Measurements from ENCODE around the gene PALMD. TPM values are rescaled to one million over a fixed set of nuclear protein-coding genes. Genes with fewer than 3 reads are reported as not detected.

Gene PALMD
- total RNA-seq, 1 experiment from 2014 or later = 19.2 TPM

DNA sequence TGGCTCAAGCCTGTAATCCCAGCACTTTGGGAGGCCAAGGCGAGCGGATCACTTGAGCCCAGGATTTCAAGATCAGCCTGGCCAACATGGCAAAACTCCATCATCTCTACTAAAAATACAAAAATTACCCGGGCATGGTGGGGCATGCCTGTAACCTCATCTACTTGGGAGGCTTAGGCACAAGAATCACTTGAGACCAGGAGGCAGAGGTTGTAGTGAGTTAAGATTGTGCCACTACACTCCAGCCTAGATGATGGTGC lies 12.0 kb downstream of the PALMD start:
- DNase-seq = no peak
- H3K9me3 Mint-ChIP-seq (ENCODE audit: low read depth, unreplicated experiment) = no peaks in the 10 kb centered on the region
- H3K27me3 Mint-ChIP-seq (ENCODE audit: unreplicated experiment) = no peaks in the 10 kb centered on the region
- peaks cover 10% of the 10 kb centered on the region for H3K4me1 Mint-ChIP-seq (ENCODE audit: low read depth, unreplicated experiment)
- no peak for TF ChIP-seq CTCF (IDR thresholded peaks at IDR 0.05; ENCODE audit: unreplicated experiment)
- CTCF ChIA-PET = no interaction called here
- peaks cover 5% of the 10 kb centered on the region for H3K36me3 Mint-ChIP-seq (ENCODE audit: insufficient read depth, unreplicated experiment)
- intact Hi-C loops (cut with micrococcal nuclease; ENCODE audit: unreplicated experiment) = no loop called here
- no peak overlapping the region for H3K4me3 Mint-ChIP-seq (ENCODE audit: low read depth, unreplicated experiment)
- no peak overlapping the region for H3K27ac Mint-ChIP-seq (ENCODE audit: unreplicated experiment)
- no TSS peak for BruUV-seq (replicated peaks)

DNA sequence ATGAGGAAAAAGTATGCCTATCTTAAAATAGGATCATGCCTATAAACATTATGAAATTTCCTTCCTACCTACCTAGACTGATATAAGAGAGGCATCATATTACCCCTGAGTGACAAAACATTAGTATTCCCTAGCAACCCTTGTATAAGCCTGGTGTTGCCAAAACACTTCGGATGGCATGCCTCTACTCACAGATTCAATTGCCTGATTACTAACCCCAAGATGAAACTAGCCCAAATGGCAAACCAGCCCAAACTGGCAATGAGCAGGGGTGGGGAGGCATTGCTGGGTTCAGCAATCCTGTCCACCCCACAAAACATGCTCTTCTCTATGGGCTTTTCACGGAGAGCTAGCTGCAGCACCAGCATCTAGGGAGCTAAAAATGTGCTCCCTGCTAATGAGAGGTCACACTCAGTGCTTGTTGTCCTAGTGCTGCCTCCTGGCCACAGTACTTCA lies 13.9 kb downstream of the PALMD start:
- no TSS peak for BruUV-seq (replicated peaks)
- intact Hi-C loops (cut with micrococcal nuclease; ENCODE audit: unreplicated experiment) = loop anchor here (1.0 kb wide), 1 partner anchor 12 kb away; no protein-coding TSS in a partner anchor
- TF ChIP-seq CTCF (IDR thresholded peaks at IDR 0.05; ENCODE audit: unreplicated experiment) = no peak
- H3K9me3 Mint-ChIP-seq (ENCODE audit: low read depth, unreplicated experiment) = no peaks in the 10 kb centered on the region
- H3K27ac Mint-ChIP-seq (ENCODE audit: unreplicated experiment) = peak overlapping the region; percentile 92
- CTCF ChIA-PET = interaction anchor here (1.5 kb wide), 1 partner anchor 12 kb away, joined by 5 read pairs; no protein-coding TSS in a partner anchor
- peaks cover 10% of the 10 kb centered on the region for H3K4me1 Mint-ChIP-seq (ENCODE audit: low read depth, unreplicated experiment)
- H3K4me3 Mint-ChIP-seq (ENCODE audit: low read depth, unreplicated experiment) = peak overlapping the region; percentile 46
- H3K36me3 Mint-ChIP-seq (ENCODE audit: insufficient read depth, unreplicated experiment) = peaks cover 5% of the 10 kb centered on the region
- DNase-seq = peak; percentile 52
- no peaks in the 10 kb centered on the region for H3K27me3 Mint-ChIP-seq (ENCODE audit: unreplicated experiment)

GRCh38 chr1:99660496-99660895 lies 14.6 kb downstream of the PALMD start:
- Mint-ChIP-seq H3K27me3 (ENCODE audit: unreplicated experiment) (no peaks in the 10 kb centered on the region), H3K27ac (ENCODE audit: unreplicated experiment) (no peak overlapping the region), H3K36me3 (ENCODE audit: insufficient read depth, unreplicated experiment) (peaks cover 5% of the 10 kb centered on the region), H3K4me1 (ENCODE audit: low read depth, unreplicated experiment) (peaks cover 10% of the 10 kb centered on the region), H3K9me3 (ENCODE audit: low read depth, unreplicated experiment) (no peaks in the 10 kb centered on the region), H3K4me3 (ENCODE audit: low read depth, unreplicated experiment) (no peak overlapping the region)
- no peak for TF ChIP-seq CTCF (IDR thresholded peaks at IDR 0.05; ENCODE audit: unreplicated experiment)
- DNase-seq = no peak
- no TSS peak for BruUV-seq (replicated peaks)
- CTCF ChIA-PET = interaction anchor here (1.5 kb wide), 1 partner anchor 13 kb away, joined by 5 read pairs; no protein-coding TSS in a partner anchor
- intact Hi-C loops (cut with micrococcal nuclease; ENCODE audit: unreplicated experiment) = no loop called here

GRCh38 chr1:99661780-99662179 lies 15.9 kb downstream of the PALMD start:
- Mint-ChIP-seq H3K36me3 (ENCODE audit: insufficient read depth, unreplicated experiment) (peaks cover 5% of the 10 kb centered on the region), H3K4me1 (ENCODE audit: low read depth, unreplicated experiment) (peaks cover 10% of the 10 kb centered on the region), H3K27me3 (ENCODE audit: unreplicated experiment) (no peaks in the 10 kb centered on the region), H3K9me3 (ENCODE audit: low read depth, unreplicated experiment) (no peaks in the 10 kb centered on the region), H3K27ac (ENCODE audit: unreplicated experiment) (no peak overlapping the region), H3K4me3 (ENCODE audit: low read depth, unreplicated experiment) (no peak overlapping the region)
- TF ChIP-seq CTCF (IDR thresholded peaks at IDR 0.05; ENCODE audit: unreplicated experiment) = no peak
- intact Hi-C loops (cut with micrococcal nuclease; ENCODE audit: unreplicated experiment) = no loop called here
- CTCF ChIA-PET = no interaction called here
- BruUV-seq (replicated peaks) = no TSS peak
- no peak for DNase-seq
